Umbilical cord (tissue), 2 donors: ENCODE measurements around the gene AKR1C4. TPM values are rescaled to one million over a fixed set of nuclear protein-coding genes. Genes with fewer than 3 reads are reported as not detected.

Experiments used
- DNase-seq: peaks from one replicate; pipeline ENCODE4 v3.0.0-alpha.2; 2015; ENCODE audit warnings: low spot score
- total RNA-seq: library from RNA; depleted of rRNA; stranded (reverse); fragments of >200 nt; gene quantifications from one replicate; pipeline ENCODE4 v1.2.3, GENCODE V29; 2014; ENCODE audit warnings: low replicate concordance; ENCODE audit not compliant: insufficient read depth

The AKR1C4 gene
- total RNA-seq, 1 donor from 2014 or later, result not detected

- no peak for DNase-seq
These were observed 69.7 kb downstream of the AKR1C4 start for GRCh38 chr10:5266351-5266750.

GRCh38 chr10:5266804-5267203 is 70.2 kb downstream of the AKR1C4 start:
- no peak for DNase-seq

GRCh38 chr10:5268234-5268633 is 71.6 kb downstream of the AKR1C4 start:
- no peak for DNase-seq

Other genes with a start within 250 kb of the AKR1C4 start
- gene AKR1C1, start 233.4 kb upstream of the AKR1C4 start, total RNA-seq, result 11.8 TPM
- 1.4 TPM for gene AKR1C2, start 193.0 kb upstream of the AKR1C4 start, total RNA-seq
- gene AKR1C3, start 102.4 kb upstream of the AKR1C4 start, total RNA-seq, result 4.6 TPM
- 2.9 TPM for gene AKR1C8, start 11.7 kb upstream of the AKR1C4 start, total RNA-seq
- not detected for gene UCN3, start 168.1 kb downstream of the AKR1C4 start, total RNA-seq
- not detected for gene TUBAL3, start 208.0 kb downstream of the AKR1C4 start, total RNA-seq
- 63.6 TPM for gene NET1, start 215.7 kb downstream of the AKR1C4 start, total RNA-seq